Tibial nerve (tissue), 4 donors: ENCODE measurements around the gene METTL16.

ENCODE experiments used
- EP300 ChIP-seq, 2 donors: sonication (generic); formaldehyde crosslinking; IDR thresholded peaks; one replicate each; pipeline ENCODE4 v1.6.1; 2017; ENCODE audit warnings: antibody characterized with exemption in 2 of 2, mild to moderate bottlenecking in 1 of 2
- TF ChIP-seq, protein P1 (sequence below), 5 experiments: fragments of 200-600 bp in 3 of 5; fragments of 450-650 bp in 2 of 5; sonication (generic) in 3 of 5; IDR thresholded peaks; one replicate each; pipeline ENCODE4 v1.5.1; 2016 to 2019; ENCODE audit warnings: antibody characterized with exemption in 5 of 5, mild to moderate bottlenecking in 3 of 5, moderate library complexity in 2 of 5

DNA sequence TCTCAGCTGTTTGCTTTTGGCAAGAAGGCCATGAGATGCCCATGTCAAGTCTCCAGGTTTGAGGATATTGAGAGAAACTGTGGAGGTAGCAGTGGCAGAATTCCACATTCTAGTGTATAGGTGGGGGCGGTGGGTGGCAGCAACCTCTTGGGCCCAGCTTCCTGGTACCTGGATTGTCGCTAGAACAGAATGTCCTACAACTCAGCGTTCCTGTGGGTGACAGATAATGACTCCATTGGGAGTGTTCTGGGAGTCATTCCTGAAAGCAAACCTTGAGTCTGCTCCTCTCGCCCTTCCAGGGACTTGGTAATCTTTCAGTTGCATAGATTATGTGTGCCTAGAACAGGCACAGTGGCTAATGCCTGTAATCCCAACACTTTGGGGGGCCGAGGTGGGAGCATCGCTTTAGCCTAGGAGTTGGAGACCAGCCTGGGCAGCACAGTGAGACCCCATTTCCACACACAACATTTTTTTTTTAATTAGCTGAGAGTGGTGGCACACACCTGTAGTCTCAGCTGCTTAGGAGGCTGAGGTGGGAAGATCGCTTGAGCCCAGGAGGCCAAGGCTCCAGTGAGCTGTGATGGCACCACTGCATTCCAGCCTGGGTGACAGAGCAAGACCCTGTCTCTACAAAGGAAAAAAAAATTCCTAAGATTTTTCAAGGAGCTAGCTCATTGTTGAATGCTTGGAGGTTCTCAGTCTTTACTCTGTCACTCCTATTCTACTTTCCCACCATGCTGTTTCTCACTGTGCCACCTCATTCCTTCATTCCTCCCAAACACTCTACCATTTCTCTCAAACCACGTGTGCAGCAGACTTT, 37.9 kb upstream of the METTL16 start:
- TF ChIP-seq, protein P1, sequence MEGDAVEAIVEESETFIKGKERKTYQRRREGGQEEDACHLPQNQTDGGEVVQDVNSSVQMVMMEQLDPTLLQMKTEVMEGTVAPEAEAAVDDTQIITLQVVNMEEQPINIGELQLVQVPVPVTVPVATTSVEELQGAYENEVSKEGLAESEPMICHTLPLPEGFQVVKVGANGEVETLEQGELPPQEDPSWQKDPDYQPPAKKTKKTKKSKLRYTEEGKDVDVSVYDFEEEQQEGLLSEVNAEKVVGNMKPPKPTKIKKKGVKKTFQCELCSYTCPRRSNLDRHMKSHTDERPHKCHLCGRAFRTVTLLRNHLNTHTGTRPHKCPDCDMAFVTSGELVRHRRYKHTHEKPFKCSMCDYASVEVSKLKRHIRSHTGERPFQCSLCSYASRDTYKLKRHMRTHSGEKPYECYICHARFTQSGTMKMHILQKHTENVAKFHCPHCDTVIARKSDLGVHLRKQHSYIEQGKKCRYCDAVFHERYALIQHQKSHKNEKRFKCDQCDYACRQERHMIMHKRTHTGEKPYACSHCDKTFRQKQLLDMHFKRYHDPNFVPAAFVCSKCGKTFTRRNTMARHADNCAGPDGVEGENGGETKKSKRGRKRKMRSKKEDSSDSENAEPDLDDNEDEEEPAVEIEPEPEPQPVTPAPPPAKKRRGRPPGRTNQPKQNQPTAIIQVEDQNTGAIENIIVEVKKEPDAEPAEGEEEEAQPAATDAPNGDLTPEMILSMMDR (IDR thresholded peaks at IDR 0.05) = no peak
- TF ChIP-seq EP300 (IDR thresholded peaks at IDR 0.05) = no peak
